ENCODE data around the gene DUSP3. TPM values are rescaled to one million over a fixed set of nuclear protein-coding genes. Genes with fewer than 3 reads are reported as not detected.

Gene DUSP3
- total RNA-seq, 1 donor from 2014 or later = 54.6 TPM

- peak overlapping the region; percentile 90 for H3K27ac Mint-ChIP-seq (ENCODE audit: unreplicated experiment)
- no peaks in the 10 kb centered on the region for H3K36me3 Mint-ChIP-seq (ENCODE audit: unreplicated experiment)
- peak; percentile 6 for TF ChIP-seq CTCF (IDR thresholded peaks at IDR 0.05; ENCODE audit: partially characterized antibody, unreplicated experiment)
- peaks cover 1% of the 10 kb centered on the region for H3K27me3 Mint-ChIP-seq (ENCODE audit: unreplicated experiment)
- peaks cover 12% of the 10 kb centered on the region for H3K4me1 Mint-ChIP-seq (ENCODE audit: low read depth, unreplicated experiment)
- peak; percentile 65 for DNase-seq
- peak overlapping the region; percentile 85 for H3K4me3 Mint-ChIP-seq (ENCODE audit: unreplicated experiment)
- peaks cover 7% of the 10 kb centered on the region for H3K9me3 Mint-ChIP-seq (ENCODE audit: unreplicated experiment)
These were observed 658 bp upstream of the DUSP3 start for GRCh38 chr17:43779145-43780125.

GRCh38 chr17:43774304-43775250 is 4.2 kb downstream of the DUSP3 start:
- no peak for TF ChIP-seq CTCF (IDR thresholded peaks at IDR 0.05; ENCODE audit: partially characterized antibody, unreplicated experiment)
- Mint-ChIP-seq H3K27me3 (ENCODE audit: unreplicated experiment) (no peaks in the 10 kb centered on the region), H3K9me3 (ENCODE audit: unreplicated experiment) (peaks cover 7% of the 10 kb centered on the region), H3K27ac (ENCODE audit: unreplicated experiment) (peak overlapping the region; percentile 46), H3K4me1 (ENCODE audit: low read depth, unreplicated experiment) (peaks cover 3% of the 10 kb centered on the region), H3K4me3 (ENCODE audit: unreplicated experiment) (no peak overlapping the region), H3K36me3 (ENCODE audit: unreplicated experiment) (no peaks in the 10 kb centered on the region)
- DNase-seq = no peak

GRCh38 chr17:43772877-43773648 is 5.7 kb downstream of the DUSP3 start:
- Mint-ChIP-seq H3K4me3 (ENCODE audit: unreplicated experiment) (no peak overlapping the region), H3K36me3 (ENCODE audit: unreplicated experiment) (no peaks in the 10 kb centered on the region)

GRCh38 chr17:43771463-43771862 is 7.3 kb downstream of the DUSP3 start:
- Mint-ChIP-seq H3K4me3 (ENCODE audit: unreplicated experiment) (no peak overlapping the region), H3K9me3 (ENCODE audit: unreplicated experiment) (peaks cover 2% of the 10 kb centered on the region), H3K27me3 (ENCODE audit: unreplicated experiment) (no peaks in the 10 kb centered on the region), H3K4me1 (ENCODE audit: low read depth, unreplicated experiment) (no peaks in the 10 kb centered on the region), H3K36me3 (ENCODE audit: unreplicated experiment) (no peaks in the 10 kb centered on the region), H3K27ac (ENCODE audit: unreplicated experiment) (no peak overlapping the region)
- no peak for TF ChIP-seq CTCF (IDR thresholded peaks at IDR 0.05; ENCODE audit: partially characterized antibody, unreplicated experiment)
- no peak for DNase-seq

More at GRCh38 chr17:43772877-43773648, 5.7 kb downstream of the DUSP3 start:
- peaks cover 6% of the 10 kb centered on the region for H3K9me3 Mint-ChIP-seq (ENCODE audit: unreplicated experiment)
- TF ChIP-seq CTCF (IDR thresholded peaks at IDR 0.05; ENCODE audit: partially characterized antibody, unreplicated experiment) = no peak
- H3K27ac Mint-ChIP-seq (ENCODE audit: unreplicated experiment) = no peak overlapping the region
- H3K4me1 Mint-ChIP-seq (ENCODE audit: low read depth, unreplicated experiment) = no peaks in the 10 kb centered on the region
- no peaks in the 10 kb centered on the region for H3K27me3 Mint-ChIP-seq (ENCODE audit: unreplicated experiment)
- no peak for DNase-seq
